ENCODE data around the gene PDE6B.
"Not testable (repeated sequence)": the region's sequence is repeated elsewhere in the genome, so short reads cannot be mapped to it uniquely, and the experiment has no call there.

The PDE6B gene

DNA sequence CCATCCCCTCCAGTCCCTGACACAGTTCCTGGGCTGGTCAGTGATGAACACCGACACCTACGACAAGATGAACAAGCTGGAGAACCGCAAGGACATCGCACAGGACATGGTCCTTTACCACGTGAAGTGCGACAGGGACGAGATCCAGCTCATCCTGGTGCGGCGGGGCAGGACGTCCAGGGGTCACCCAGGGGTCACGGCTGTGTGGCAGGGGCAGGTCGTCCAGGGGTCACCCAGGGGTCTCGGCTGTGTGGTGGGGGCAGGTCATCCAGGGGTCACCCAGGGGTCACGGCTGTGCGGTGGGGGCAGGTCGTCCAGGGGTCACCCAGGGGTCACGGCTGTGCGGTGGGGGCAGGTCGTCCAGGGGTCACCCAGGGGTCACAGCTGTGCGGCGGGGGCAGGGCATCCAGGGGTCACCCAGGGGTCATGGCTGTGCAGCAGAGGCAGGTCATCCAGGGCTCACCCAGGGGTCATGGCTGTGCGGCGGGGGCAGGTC, 32.0 kb downstream of the PDE6B start:
- no peak for DNase-seq

DNA sequence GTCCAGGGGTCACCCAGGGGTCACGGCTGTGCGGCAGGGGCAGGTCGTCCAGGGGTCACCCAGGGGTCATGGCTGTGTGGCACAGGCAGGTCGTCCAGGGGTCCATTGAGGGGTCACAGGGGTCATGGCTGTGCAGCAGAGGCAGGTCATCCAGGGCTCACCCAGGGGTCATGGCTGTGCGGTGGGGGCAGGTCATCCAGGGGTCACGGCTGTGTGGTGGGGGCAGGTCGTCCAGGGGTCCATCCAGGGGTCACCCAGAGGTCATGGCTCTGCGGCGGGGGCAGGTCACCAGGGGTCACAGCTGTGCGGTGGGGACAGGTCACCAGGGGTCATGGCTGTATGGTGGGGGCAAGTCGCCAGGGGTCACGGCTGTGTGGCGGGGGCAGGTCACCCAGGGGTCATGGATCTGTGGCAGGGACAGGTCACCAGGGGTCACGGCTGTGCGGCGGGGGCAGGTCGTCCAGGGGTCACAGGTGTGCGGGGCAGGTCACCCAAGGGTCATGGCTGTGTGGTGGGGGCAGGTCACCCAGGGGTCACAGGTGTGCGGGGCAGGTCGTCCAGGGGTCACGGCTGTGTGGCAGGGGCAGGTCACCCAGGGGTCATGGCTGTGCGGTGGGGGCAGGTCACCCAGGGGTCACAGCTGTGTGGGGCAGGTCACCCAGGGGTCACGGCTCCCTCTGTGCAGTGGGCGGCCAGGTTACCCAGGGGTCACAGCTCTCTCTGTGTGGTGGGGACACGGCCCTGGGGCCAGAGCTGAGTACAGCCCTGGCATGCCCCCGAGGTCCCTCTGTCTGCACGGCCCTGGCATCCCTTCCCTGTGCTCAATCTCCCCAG, 32.7 kb downstream of the PDE6B start:
- no peak for DNase-seq

- no peak for DNase-seq
Measured at GRCh38 chr4:658681-659667, 33.6 kb downstream of the PDE6B start.

DNA sequence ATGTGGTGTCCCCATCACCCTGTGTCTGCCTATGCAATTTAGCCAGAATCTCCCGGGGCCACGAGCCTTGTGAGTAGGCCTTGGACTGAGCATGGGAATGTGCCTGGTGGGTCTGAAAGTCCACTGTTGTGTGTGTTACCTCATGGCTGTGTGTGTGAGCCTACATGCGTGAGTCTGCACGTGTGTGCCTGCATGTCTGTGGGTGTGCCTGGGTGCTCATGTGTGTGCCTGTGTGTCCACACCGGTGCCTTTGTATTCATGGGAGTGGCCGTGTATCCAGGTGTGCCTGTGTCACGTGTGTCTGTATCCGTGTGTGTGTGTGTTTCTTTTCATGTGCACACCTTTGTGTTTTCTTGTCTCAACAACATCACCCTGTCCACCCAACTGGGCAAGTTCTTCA, 34.5 kb downstream of the PDE6B start:
- DNase-seq: no peak

- DNase-seq: no peak
Measured at GRCh38 chr4:660401-660800, 35.0 kb downstream of the PDE6B start.

GRCh38 chr4:661231-661630, 35.9 kb downstream of the PDE6B start:
- DNase-seq: no peak

DNA sequence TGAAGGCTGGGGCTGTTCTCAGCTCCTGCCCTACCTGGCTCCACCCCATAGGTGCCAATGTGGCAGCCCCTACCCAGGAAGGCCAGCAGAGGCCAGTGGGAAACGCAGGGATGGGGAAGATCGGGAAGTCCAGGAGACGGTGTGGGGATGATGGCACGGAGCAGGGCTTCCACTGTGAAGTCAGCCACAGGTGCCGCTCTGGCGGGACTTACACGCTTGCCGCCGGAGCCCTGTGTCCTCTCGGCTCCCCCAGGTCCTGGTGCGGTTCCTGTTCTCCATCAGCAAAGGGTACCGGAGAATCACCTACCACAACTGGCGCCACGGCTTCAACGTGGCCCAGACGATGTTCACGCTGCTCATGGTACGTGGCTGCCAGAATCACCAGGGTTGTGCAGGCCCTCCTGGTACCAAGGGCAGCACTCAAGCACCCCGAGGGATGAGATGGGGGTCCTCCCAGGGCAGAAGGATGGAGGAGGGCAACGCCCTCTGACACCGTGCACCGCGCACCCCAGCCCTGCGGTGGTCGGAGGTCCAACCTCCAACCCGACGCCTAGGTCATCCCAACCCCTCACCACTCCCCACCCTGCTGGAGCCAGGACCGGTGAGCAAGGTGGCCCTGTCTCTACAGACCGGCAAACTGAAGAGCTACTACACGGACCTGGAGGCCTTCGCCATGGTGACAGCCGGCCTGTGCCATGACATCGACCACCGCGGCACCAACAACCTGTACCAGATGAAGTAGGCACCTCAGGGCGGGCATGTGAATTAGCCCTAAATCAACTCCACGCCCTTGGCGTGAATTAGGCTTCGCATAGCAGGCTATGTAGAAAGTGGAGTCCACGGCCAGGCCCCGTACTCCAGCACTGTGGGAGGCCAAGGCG, 36.7 kb downstream of the PDE6B start:
- DNase-seq: no peak

- DNase-seq: no peak
Measured at GRCh38 chr4:663046-663437, 37.7 kb downstream of the PDE6B start.

DNA sequence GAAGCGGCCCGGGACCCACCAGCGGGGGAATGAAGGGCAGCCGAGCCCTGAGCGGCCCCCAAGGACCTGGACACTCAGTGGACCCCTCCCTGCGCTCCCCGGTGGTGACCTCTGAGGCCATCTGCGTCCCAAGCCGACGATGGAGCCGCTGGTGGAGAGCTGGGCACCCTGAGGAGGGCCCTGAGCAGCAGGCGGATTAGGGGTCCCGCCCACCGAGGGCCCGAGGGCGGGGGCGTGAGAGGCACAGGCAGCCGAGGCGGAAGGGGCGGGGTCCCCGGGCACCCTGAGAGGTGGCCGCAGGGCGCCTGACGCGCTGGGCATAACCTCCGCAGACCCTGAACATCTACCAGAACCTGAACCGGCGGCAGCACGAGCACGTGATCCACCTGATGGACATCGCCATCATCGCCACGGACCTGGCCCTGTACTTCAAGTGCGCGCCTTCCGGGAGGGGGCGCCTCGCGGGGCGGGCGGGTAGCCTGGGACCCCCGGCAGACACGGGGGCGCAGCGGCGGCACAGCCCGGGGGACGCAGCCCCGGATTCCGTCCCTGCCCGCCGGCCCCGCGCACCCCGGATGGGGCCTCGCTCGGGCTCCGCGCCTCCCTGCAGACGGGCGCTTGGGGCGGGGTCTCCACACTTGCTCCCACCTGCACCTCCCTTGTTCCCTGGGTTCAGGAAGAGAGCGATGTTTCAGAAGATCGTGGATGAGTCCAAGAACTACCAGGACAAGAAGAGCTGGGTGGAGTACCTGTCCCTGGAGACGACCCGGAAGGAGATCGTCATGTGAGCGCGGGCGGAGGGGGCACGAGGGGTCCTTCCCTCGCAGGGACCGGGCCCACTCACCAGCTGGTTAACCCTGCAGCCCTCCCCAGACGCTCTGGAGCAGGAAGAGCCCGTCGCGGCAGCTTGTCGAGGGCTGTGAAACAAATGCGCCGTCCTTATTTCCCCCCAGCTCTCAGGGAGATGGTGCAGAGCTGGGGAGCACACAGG, 38.4 kb downstream of the PDE6B start:
- peak; percentile 83 for DNase-seq

DNA sequence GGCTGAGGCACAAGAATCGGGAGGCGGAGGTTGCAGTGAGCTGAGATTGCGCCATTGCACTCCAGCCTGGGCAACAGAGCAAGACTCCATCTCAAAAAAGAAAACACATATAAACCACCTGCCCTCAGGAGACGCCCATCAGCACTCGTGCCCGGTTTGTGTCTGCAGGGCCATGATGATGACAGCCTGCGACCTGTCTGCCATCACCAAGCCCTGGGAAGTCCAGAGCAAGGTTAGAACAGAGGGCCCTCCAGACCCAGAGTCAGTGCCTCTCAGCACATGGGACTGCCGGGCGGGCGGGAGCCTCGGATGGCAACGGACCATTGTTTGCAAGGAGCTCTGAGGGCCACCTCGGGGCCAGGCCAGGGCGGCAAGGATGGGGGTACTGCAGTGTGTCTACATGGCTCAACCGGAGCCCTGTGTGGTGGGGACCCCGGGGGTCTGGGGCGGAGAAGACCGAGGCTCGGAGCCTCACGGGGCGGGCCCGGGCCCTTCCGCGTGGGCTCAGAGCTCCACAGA, 39.4 kb downstream of the PDE6B start:
- peak; percentile 1 for DNase-seq

DNA sequence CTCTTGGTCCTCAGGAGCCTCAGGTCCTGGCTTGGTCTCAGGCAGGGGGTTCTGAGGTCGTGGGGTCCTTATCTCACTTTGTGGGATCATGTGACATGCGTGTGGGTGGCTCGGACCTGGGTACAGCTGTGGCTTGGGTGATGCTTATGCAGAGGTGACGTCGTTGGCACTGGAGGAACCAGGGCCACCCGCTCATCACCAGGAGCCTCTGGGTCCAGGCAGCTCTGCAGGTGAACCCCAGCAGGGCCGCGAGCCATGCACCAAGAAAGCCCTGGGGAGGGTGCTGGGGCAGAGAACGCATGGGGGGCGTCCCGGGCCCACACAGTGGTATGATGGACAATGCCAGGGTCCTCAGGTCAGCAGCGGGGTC, 40.0 kb downstream of the PDE6B start:
- no peak for DNase-seq

DNA sequence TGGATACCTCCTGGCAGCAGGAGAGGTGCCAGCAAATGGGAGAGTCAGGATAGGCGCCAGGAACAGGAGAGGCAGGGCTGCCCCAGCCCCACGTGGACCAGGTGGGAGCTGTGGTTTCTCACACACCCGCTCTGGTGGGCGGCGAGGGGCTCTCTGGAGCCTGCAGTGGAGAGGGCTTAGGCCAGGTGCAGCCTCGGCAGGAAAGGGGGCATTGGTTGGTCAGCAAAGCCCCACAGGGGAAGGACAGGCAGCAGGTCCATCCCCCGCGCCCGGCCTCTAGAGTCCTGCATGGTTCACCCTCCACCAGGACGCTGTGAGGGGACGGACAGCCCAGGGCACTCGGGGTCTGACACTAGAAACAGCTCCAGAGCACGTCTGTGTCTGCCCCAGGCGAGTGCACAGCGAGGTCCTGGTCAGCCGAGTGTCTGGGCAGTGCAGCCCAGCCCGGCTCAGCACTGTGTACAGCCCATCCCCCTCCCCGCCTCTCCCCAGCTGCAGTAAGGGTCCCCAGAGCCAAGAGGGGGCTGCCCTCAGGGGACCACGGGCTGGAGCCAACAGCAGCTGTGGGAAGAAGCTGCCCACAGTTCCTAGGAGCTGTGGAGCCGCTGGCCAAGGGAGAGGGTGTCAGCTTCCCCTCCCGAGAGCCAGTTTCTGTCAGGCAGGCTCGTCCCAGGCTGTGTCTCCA, 40.5 kb downstream of the PDE6B start:
- DNase-seq: no peak

GRCh38 chr4:666436-666810, 41.0 kb downstream of the PDE6B start:
- DNase-seq: no peak

- DNase-seq: no peak
Measured at GRCh38 chr4:666822-667544, 41.6 kb downstream of the PDE6B start.

- no peak for DNase-seq
Measured at GRCh38 chr4:667545-667925, 42.2 kb downstream of the PDE6B start.

DNA sequence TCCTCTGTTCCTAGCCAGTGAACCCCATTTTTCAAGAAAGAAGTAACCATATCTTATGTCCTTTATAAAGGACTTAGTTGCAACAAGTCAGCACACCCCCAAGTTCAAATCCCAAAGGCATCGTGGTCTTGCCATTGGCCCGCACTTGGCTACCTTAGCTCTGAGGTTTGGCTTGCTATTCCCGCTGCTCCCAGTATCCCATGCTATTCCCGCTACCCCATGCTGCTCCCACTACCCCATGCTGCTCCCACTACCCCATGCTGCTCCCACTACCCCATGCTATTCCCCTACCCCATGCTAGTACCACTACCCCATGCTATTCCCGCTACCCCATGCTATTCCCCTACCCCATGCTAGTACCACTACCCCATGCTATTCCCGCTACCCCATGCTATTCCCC, 42.8 kb downstream of the PDE6B start:
- DNase-seq: not testable (repeated sequence)

- DNase-seq: not testable (repeated sequence)
Measured at GRCh38 chr4:669806-670559, 44.6 kb downstream of the PDE6B start.

DNA sequence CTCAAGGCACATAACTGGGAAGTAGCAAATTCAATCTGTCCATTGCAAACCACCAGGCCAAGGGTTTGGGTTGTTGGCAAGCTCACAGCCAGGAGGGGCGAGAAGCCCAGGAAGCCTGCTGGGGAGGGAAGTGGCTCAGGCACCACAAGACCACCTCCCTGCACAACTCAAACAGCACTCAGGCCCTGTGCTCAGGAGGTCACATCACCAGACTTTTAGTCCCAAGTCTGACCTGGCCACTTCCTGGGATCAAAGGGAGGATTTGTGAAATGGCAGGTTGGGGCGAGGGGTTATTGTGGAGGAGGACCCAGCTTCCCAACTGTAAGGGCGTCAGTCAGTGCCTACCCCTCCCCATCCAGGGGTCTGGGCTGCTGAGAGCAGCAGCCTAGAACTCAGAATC, 46.4 kb downstream of the PDE6B start:
- no peak for DNase-seq
